Upper lobe of right lung (tissue), 1 donor: ENCODE measurements around the gene NPLOC4. TPM values are rescaled to one million over a fixed set of nuclear protein-coding genes. Genes with fewer than 3 reads are reported as not detected.

Experiments
- ATAC-seq: fragments of 200-7000 bp; cut with Tn5 transposase; one replicate; pipeline ENCODE4 v1.9.1; 2020; ENCODE audit warnings: mild to moderate bottlenecking, moderate library complexity
- DNase-seq: peaks from one replicate; pipeline ENCODE4 v3.0.0-alpha.2; 2020
- H3K27ac ChIP-seq: fragments of 200-600 bp; one replicate; pipeline ENCODE4 v1.8.0; 2022
- H3K27me3 ChIP-seq: fragments of 200-600 bp; one replicate; pipeline ENCODE4 v1.8.0; 2022; ENCODE audit warnings: mild to moderate bottlenecking
- H3K36me3 ChIP-seq: fragments of 200-600 bp; one replicate; pipeline ENCODE4 v1.8.0; 2022
- H3K4me1 ChIP-seq: fragments of 200-600 bp; one replicate; pipeline ENCODE4 v1.8.0; 2022
- H3K4me3 ChIP-seq: fragments of 200-600 bp; one replicate; pipeline ENCODE4 v1.8.0; 2022; ENCODE audit warnings: mild to moderate bottlenecking
- H3K9me3 ChIP-seq: fragments of 200-600 bp; one replicate; pipeline ENCODE4 v1.8.0; 2022
- CTCF ChIP-seq: fragments of 200-600 bp; IDR thresholded peaks from one replicate; pipeline ENCODE4 v1.8.0; 2022; ENCODE audit warnings: antibody characterized with exemption
- intact Hi-C: fragments of 100-400 bp; cut with DNase I; formaldehyde crosslinking; loops from one replicate; pipeline ENCODE4 v1.11.0; 2022
- total RNA-seq: library from RNA; stranded (reverse); fragmentation: NEBNext Ultra II Directional; extraction: Animal tissue kit (Norgen Biotek cat#: 25700); gene quantifications from one replicate; pipeline ENCODE4 v1.2.1, GENCODE V29; 2021
- donor health status: DM: no; HTN: yes; CAD: no; lungs with severe emphysema.

Gene NPLOC4
- total RNA-seq, 1 donor from 2014 or later, result 93.6 TPM

DNA sequence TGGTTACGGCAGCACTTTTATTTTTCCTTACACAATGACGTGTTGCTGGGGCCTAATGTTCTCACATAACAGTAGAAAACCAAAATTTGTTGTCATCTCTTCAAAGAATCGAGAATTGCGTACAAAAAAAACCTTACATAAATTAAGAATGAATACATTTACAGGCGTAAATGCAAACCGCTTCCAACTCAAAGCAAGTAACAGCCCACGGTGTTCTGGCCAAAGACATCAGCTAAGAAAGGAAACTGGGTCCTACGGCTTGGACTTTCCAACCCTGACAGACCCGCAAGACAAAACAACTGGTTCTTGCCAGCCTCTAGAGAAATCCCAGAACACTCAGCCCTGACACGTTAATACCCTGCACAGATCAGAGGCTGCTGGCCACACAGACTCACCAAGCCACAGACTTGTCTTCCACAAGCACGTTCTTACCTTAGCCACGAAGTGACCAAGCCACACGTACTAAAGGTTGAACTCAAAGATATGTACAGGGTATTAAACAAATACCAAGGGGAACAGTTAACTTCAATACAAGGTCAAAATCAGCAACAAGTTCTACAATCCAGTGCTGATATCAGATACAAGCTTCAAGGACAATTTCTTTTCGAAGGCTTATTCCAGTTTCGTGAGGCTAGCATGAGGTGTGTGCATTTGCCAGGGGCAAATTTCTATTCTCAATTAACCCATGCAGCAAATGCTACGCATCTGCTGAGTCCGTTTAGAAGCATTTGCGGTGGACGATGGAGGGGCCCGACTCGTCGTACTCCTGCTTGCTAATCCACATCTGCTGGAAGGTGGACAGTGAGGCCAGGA, 126.7 kb downstream of the NPLOC4 start:
- peak overlapping the region; percentile 90 for H3K27ac ChIP-seq
- no peaks in the 10 kb centered on the region for H3K9me3 ChIP-seq
- no peak for ATAC-seq
- no peaks in the 10 kb centered on the region for H3K27me3 ChIP-seq
- intact Hi-C loops, result no loop called here
- peaks cover 34% of the 10 kb centered on the region for H3K36me3 ChIP-seq
- DNase-seq, result no peak
- H3K4me3 ChIP-seq, result peak overlapping the region; percentile 94
- peaks cover 18% of the 10 kb centered on the region for H3K4me1 ChIP-seq
- TF ChIP-seq CTCF, result no peak

DNA sequence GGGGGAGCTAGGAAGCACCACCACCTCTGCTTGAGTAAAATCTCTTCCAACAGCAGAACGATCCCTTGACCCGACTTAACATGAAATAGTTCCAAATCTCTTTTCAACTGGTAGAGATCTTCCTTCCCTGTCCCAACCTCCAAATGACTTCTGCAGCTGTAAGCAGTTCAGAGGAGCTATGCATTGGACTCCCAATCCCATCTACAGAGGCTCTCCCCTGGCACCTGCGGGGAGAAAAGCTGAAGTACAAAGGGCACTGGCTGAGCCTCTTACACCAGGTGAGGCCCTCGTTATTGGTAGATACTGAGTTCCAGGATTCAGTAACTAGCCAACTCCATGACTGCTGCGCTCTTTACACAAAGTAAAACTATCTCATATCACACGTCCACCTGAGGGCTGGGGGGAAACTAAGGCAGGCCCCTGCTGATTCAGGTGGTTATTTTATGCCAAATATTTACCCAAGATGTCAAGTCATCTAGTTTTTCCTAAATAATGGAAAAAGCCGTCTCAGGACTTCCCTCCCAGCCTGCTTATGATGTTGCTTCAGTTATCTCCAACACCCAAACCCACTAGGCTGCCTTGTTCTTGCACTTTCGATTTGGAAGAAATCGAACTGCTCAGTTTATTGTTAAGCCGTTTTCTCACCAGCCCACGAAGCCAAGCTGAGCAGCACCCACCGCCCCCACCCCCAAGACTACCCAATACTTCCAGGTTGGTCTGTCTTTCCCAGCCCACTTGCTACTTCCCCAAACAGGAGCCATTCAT, 127.5 kb downstream of the NPLOC4 start:
- peaks cover 18% of the 10 kb centered on the region for H3K4me1 ChIP-seq
- H3K27ac ChIP-seq, result peak overlapping the region; percentile 90
- H3K36me3 ChIP-seq, result peaks cover 34% of the 10 kb centered on the region
- H3K9me3 ChIP-seq, result no peaks in the 10 kb centered on the region
- TF ChIP-seq CTCF, result no peak
- intact Hi-C loops, result no loop called here
- peak overlapping the region; percentile 94 for H3K4me3 ChIP-seq
- ATAC-seq (no peak), DNase-seq (no peak)
- H3K27me3 ChIP-seq, result no peaks in the 10 kb centered on the region

- Histone ChIP-seq H3K27ac (no peak overlapping the region), H3K9me3 (no peaks in the 10 kb centered on the region), H3K27me3 (no peaks in the 10 kb centered on the region), H3K36me3 (peaks cover 34% of the 10 kb centered on the region), H3K4me3 (peak overlapping the region; percentile 94), H3K4me1 (peaks cover 13% of the 10 kb centered on the region)
- TF ChIP-seq CTCF, result no peak
- intact Hi-C loops, result no loop called here
- ATAC-seq (no peak), DNase-seq (no peak)
Measured at GRCh38 chr17:81508639-81509206, 128.2 kb downstream of the NPLOC4 start.

Other genes with a start within 250 kb of the NPLOC4 start
- gene BAHCC1, start 241.7 kb downstream of the NPLOC4 start, total RNA-seq, result 23.3 TPM
- gene ACTG1, start 124.3 kb downstream of the NPLOC4 start, total RNA-seq, result 2,193 TPM
- 3.6 TPM for gene FSCN2, start 108.7 kb downstream of the NPLOC4 start, total RNA-seq
- 27.3 TPM for gene FAAP100, start 84.8 kb downstream of the NPLOC4 start, total RNA-seq
- 1.1 TPM for gene TSPAN10, start 84 bp upstream of the NPLOC4 start, total RNA-seq
- 1.0 TPM for gene PDE6G, start 19.4 kb upstream of the NPLOC4 start, total RNA-seq
- gene OXLD1, start 29.5 kb upstream of the NPLOC4 start, total RNA-seq, result 26.7 TPM
- 13.7 TPM for gene CCDC137, start 29.6 kb upstream of the NPLOC4 start, total RNA-seq
- 19.5 TPM for gene ARL16, start 46.7 kb upstream of the NPLOC4 start, total RNA-seq
- 88.3 TPM for gene HGS, start 46.9 kb upstream of the NPLOC4 start, total RNA-seq
- 40.3 TPM for gene MRPL12, start 66.3 kb upstream of the NPLOC4 start, total RNA-seq
- 6.3 TPM for gene SLC25A10, start 75.2 kb upstream of the NPLOC4 start, total RNA-seq
- gene GCGR, start 167.0 kb upstream of the NPLOC4 start, total RNA-seq, result not detected
- 72.8 TPM for gene MCRIP1, start 196.2 kb upstream of the NPLOC4 start, total RNA-seq
- gene PPP1R27, start 197.9 kb upstream of the NPLOC4 start, total RNA-seq, result not detected
- 462 TPM for gene P4HB, start 223.4 kb upstream of the NPLOC4 start, total RNA-seq
- 386 TPM for gene ARHGDIA, start 234.2 kb upstream of the NPLOC4 start, total RNA-seq